MCF 10A (cell line): ENCODE data around the gene ARPC4. TPM values are rescaled to one million over a fixed set of nuclear protein-coding genes. Genes with fewer than 3 reads are reported as not detected.

Source experiments
- BruUV-seq: library from RNA; stranded (reverse); fragments of 400-500 nt; replicated peaks from 2 replicates; lab custom pipeline; 2021; lab: Mats Ljungman, UMichigan
- CTCF ChIA-PET: fragments of 300-600 bp; sonication (Branson Sonifier 250); formaldehyde crosslinking; extraction: SDS; loops from one replicate; lab custom pipeline; 2021; ENCODE audit warnings: antibody characterized with exemption, inconsistent platforms; lab: Yijun Ruan, JAX
- POLR2A ChIA-PET: fragments of 300-600, 350-650 bp; sonication (Branson Sonifier 250); formaldehyde crosslinking; extraction: SDS; loops from one replicate; lab custom pipeline; 2020; ENCODE audit warnings: antibody characterized with exemption, inconsistent platforms; lab: Yijun Ruan, JAX
- DNase-seq: peaks from one replicate; pipeline ENCODE4 v3.0.0-alpha.2; 2018; ENCODE audit not compliant: unreplicated experiment
- H3K27ac Mint-ChIP-seq: one replicate; pipeline ENCODE4 v1.8.0; 2022; ENCODE audit warnings: mild to moderate bottlenecking, low read depth, mixed read lengths; ENCODE audit not compliant: unreplicated experiment
- H3K27me3 Mint-ChIP-seq: one replicate; pipeline ENCODE4 v1.8.0; 2022; ENCODE audit warnings: mixed read lengths; ENCODE audit not compliant: insufficient read depth, unreplicated experiment
- H3K36me3 Mint-ChIP-seq: one replicate; pipeline ENCODE4 v1.8.0; 2022; ENCODE audit warnings: mild to moderate bottlenecking, moderate library complexity, mixed read lengths; ENCODE audit not compliant: insufficient read depth, unreplicated experiment
- H3K4me1 Mint-ChIP-seq: one replicate; pipeline ENCODE4 v1.8.0; 2022; ENCODE audit warnings: mixed read lengths; ENCODE audit not compliant: insufficient read depth, unreplicated experiment
- H3K4me3 Mint-ChIP-seq: one replicate; pipeline ENCODE4 v1.8.0; 2022; ENCODE audit warnings: mild to moderate bottlenecking, moderate library complexity, mixed read lengths; ENCODE audit not compliant: unreplicated experiment
- H3K9me3 Mint-ChIP-seq: one replicate; pipeline ENCODE4 v1.8.0; 2022; ENCODE audit warnings: mixed read lengths; ENCODE audit not compliant: unreplicated experiment
- CTCF ChIP-seq: fragments of 200-600 bp; IDR thresholded peaks from one replicate; pipeline ENCODE4 v1.8.0; 2022; ENCODE audit warnings: antibody characterized with exemption, mild to moderate bottlenecking; ENCODE audit not compliant: unreplicated experiment
- intact Hi-C: fragments of 100-400 bp; cut with micrococcal nuclease; formaldehyde crosslinking; loops from 2 replicates; pipeline ENCODE4 v1.14.1; 2022
- total RNA-seq: library from RNA; stranded (reverse); gene quantifications from 2 replicates; pipeline ENCODE4 v1.2.3, GENCODE V29; 2022

The ARPC4 gene
- total RNA-seq, 1 experiment from 2014 or later = 122 TPM

GRCh38 chr3:9745521-9745920 is 47.4 kb upstream of the ARPC4 start:
- no peak for DNase-seq
- Mint-ChIP-seq H3K4me1 (peaks cover 7% of the 10 kb centered on the region), H3K9me3 (no peaks in the 10 kb centered on the region), H3K36me3 (peaks cover 58% of the 10 kb centered on the region), H3K4me3 (no peak overlapping the region), H3K27me3 (no peaks in the 10 kb centered on the region), H3K27ac (no peak overlapping the region)
- no peak for TF ChIP-seq CTCF
- no TSS peak for BruUV-seq
- intact Hi-C loops = no loop called here
- POLR2A ChIA-PET = interaction anchor here (0.6 kb wide), 1 partner anchor 47 kb away, joined by 3 read pairs; the partner anchor contains the start of gene ARPC4
- CTCF ChIA-PET = interaction anchor here (0.7 to 1.6 kb wide), 3 partner anchors 7 to 30 kb away, joined by 3 to 6 read pairs (median 3); no protein-coding TSS in a partner anchor

GRCh38 chr3:9746330-9746729 is 46.6 kb upstream of the ARPC4 start:
- BruUV-seq = no TSS peak
- H3K36me3 Mint-ChIP-seq = peaks cover 50% of the 10 kb centered on the region
- H3K9me3 Mint-ChIP-seq = no peaks in the 10 kb centered on the region
- H3K4me3 Mint-ChIP-seq = no peak overlapping the region
- ChIA-PET CTCF (interaction anchor here (0.7 kb wide), 1 partner anchor 8 kb away, joined by 3 read pairs; no protein-coding TSS in a partner anchor), POLR2A (interaction anchor here (0.6 kb wide), 1 partner anchor 46 kb away, joined by 3 read pairs; the partner anchor contains the start of gene ARPC4)
- H3K27me3 Mint-ChIP-seq = no peaks in the 10 kb centered on the region
- peak; percentile 35 for DNase-seq
- H3K4me1 Mint-ChIP-seq = peaks cover 11% of the 10 kb centered on the region
- intact Hi-C loops = no loop called here
- no peak overlapping the region for H3K27ac Mint-ChIP-seq
- no peak for TF ChIP-seq CTCF

- H3K27me3 Mint-ChIP-seq = no peaks in the 10 kb centered on the region
- intact Hi-C loops = no loop called here
- H3K27ac Mint-ChIP-seq = no peak overlapping the region
- no peak overlapping the region for H3K4me3 Mint-ChIP-seq
- peaks cover 43% of the 10 kb centered on the region for H3K36me3 Mint-ChIP-seq
- no peaks in the 10 kb centered on the region for H3K9me3 Mint-ChIP-seq
- H3K4me1 Mint-ChIP-seq = peaks cover 17% of the 10 kb centered on the region
- DNase-seq = no peak
- ChIA-PET CTCF (interaction anchor here (1.1 kb wide), 1 partner anchor 9 kb away, joined by 4 read pairs; no protein-coding TSS in a partner anchor), POLR2A (no interaction called here)
- no TSS peak for BruUV-seq
- TF ChIP-seq CTCF = no peak
Measured at GRCh38 chr3:9747267-9747666, 45.6 kb upstream of the ARPC4 start.

GRCh38 chr3:9748031-9748430 is 44.9 kb upstream of the ARPC4 start:
- Mint-ChIP-seq H3K4me1 (peaks cover 17% of the 10 kb centered on the region), H3K27ac (no peak overlapping the region), H3K9me3 (no peaks in the 10 kb centered on the region), H3K36me3 (peaks cover 43% of the 10 kb centered on the region), H3K4me3 (no peak overlapping the region), H3K27me3 (no peaks in the 10 kb centered on the region)
- POLR2A ChIA-PET = interaction anchor here (0.8 to 3.3 kb wide), 2 partner anchors 14 to 18 kb away, joined by 3 to 40 read pairs; no protein-coding TSS in a partner anchor
- CTCF ChIA-PET = interaction anchor here (1.1 to 1.3 kb wide), 2 partner anchors 10 to 33 kb away, joined by 4 read pairs; no protein-coding TSS in a partner anchor
- TF ChIP-seq CTCF = no peak
- intact Hi-C loops = no loop called here
- DNase-seq = no peak
- no TSS peak for BruUV-seq
